SH-SY5Y (cell line): ENCODE results near the gene AQP3.

Experiments used
- GATA2 ChIP-seq: IDR thresholded peaks from 2 replicates; pipeline ENCODE4 v1.6.1; 2011; ENCODE audit warnings: mild to moderate bottlenecking, low read depth, low read length
- GATA3 ChIP-seq: IDR thresholded peaks from 2 replicates; pipeline ENCODE4 v1.6.1; 2011; ENCODE audit warnings: low read depth, mild to moderate bottlenecking, low read length, moderate library complexity

DNA sequence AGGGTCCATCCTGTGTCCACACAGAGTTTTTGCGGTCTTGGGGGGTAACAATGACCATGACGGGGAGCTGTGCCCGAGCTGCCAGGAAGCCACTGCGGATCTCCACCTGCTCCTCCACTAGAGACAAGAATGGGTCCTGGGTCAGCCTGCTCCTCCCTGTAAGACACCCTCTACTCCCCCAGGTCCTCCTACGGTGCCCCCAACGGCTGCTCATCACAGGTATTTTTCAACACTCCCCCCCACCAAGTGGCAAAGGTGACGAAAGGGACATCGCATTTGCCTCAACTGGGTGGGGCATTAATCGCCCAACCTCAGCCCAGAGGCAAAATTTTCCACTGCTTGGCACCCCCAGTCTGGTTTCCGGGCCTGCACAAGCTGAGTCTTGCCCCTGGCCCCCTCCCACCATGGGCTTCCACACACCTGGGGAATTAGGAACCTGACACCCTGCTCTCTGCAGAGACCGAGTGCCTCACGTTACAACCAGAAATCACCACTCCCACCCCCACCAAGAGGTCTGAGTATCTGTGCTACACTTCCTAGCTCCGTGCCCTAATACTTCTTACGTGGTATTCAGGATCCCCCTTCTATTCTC is 16.7 kb upstream of the AQP3 start:
- TF ChIP-seq GATA3 = no peak
- no peak for TF ChIP-seq GATA2
